Keratinocyte (primary cell): Measurements from ENCODE around the gene CDCA7. TPM values are rescaled to one million over a fixed set of nuclear protein-coding genes. Genes with fewer than 3 reads are reported as not detected.

ENCODE experiments used
- DNase-seq: peaks from one replicate; pipeline ENCODE4 v3.0.0-alpha.2; 2011; ENCODE audit warnings: low read depth, missing footprints, low spot score
- FAIRE-seq: peaks from 2 replicates; lab custom pipeline; 2011; peaks lifted over from hg19 to GRCh38; lab: Jason Lieb, UNC
- H2AFZ ChIP-seq: 2 replicates; pipeline ENCODE4 v1.6.0; 2012; ENCODE audit warnings: low read length, control low read depth, inconsistent platforms; ENCODE audit not compliant: control insufficient read depth
- H3K27ac ChIP-seq: 2 replicates; pipeline ENCODE4 v1.5.1; 2011; ENCODE audit warnings: low read length; ENCODE audit not compliant: control insufficient read depth, insufficient read depth
- H3K27me3 ChIP-seq: 3 replicates; pipeline ENCODE4 v1.6.0; 2011; ENCODE audit warnings: low read length; ENCODE audit not compliant: control insufficient read depth, insufficient read depth; ENCODE audit errors: extremely low read depth
- H3K36me3 ChIP-seq, 2 experiments: 2 replicates in 1 of 2; 3 replicates in 1 of 2; pipeline ENCODE4 v1.5.1; 2011; ENCODE audit warnings: low read length in 2 of 2, mild to moderate bottlenecking in 1 of 2; ENCODE audit not compliant: control insufficient read depth in 2 of 2, insufficient read depth in 2 of 2; ENCODE audit errors: extremely low read depth in 1 of 2
- H3K4me1 ChIP-seq: 3 replicates; pipeline ENCODE4 v1.5.1; 2011; ENCODE audit warnings: low read length; ENCODE audit not compliant: control insufficient read depth, insufficient read depth; ENCODE audit errors: extremely low read depth
- H3K4me2 ChIP-seq: 3 replicates; pipeline ENCODE4 v1.6.0; 2011; ENCODE audit warnings: low read depth, low read length; ENCODE audit not compliant: control insufficient read depth, insufficient read depth; ENCODE audit errors: extremely low read depth
- H3K4me3 ChIP-seq, 3 experiments: fragments of 200-600 bp in 1 of 3; sonication (generic) in 1 of 3; 2 replicates in 2 of 3; 3 replicates in 1 of 3; pipeline ENCODE4 v1.5.1; 2011 to 2016; ENCODE audit warnings: low read length in 3 of 3, mild to moderate bottlenecking in 3 of 3, control low read depth in 2 of 3, inconsistent platforms in 1 of 3, low read depth in 1 of 3, mixed read lengths in 1 of 3, mixed run types in 1 of 3, moderate library complexity in 1 of 3; ENCODE audit not compliant: control insufficient read depth in 2 of 3, insufficient read depth in 2 of 3; ENCODE audit errors: extremely low read depth in 1 of 3
- H3K79me2 ChIP-seq: 2 replicates; pipeline ENCODE4 v1.6.0; 2012; ENCODE audit warnings: low read length; ENCODE audit not compliant: control insufficient read depth, insufficient read depth
- H3K9ac ChIP-seq: 3 replicates; pipeline ENCODE4 v1.6.0; 2011; ENCODE audit warnings: low read length; ENCODE audit not compliant: control insufficient read depth, insufficient read depth; ENCODE audit errors: extremely low read depth
- H3K9me1 ChIP-seq: 3 replicates; pipeline ENCODE4 v1.6.0; 2011; ENCODE audit warnings: low read length; ENCODE audit not compliant: control insufficient read depth, insufficient read depth; ENCODE audit errors: extremely low read depth
- H3K9me3 ChIP-seq: 2 replicates; pipeline ENCODE4 v1.5.1; 2012; ENCODE audit warnings: low read depth, low read length; ENCODE audit not compliant: control insufficient read depth
- H4K20me1 ChIP-seq: 3 replicates; pipeline ENCODE4 v1.6.0; 2011; ENCODE audit warnings: low read length; ENCODE audit not compliant: control insufficient read depth, insufficient read depth; ENCODE audit errors: extremely low read depth
- EZH2 ChIP-seq: IDR thresholded peaks from one replicate; pipeline ENCODE4 v1.6.1; 2012; ENCODE audit warnings: inconsistent platforms, mild to moderate bottlenecking, low read length, moderate library complexity
- dilution Hi-C: fragments of 300-500 bp; cut with MboI; formaldehyde crosslinking; loops from one replicate; pipeline ENCODE4 v1.7.0; 2020; ENCODE audit warnings: low sequenced_read_pairs; ENCODE audit not compliant: extremely low pct_ligation_motif_present
- polyA plus RNA-seq, 5 experiments: library from polyadenylated mRNA; depleted of rRNA in 3 of 5; stranded (reverse) in 3 of 5; stranded (forward) in 1 of 5; unstranded in 1 of 5; fragments of >200 nt; gene quantifications; 1 replicate in 1 of 5; 2 replicates in 3 of 5; 3 replicates in 1 of 5; pipeline versions ENCODE4 v1.2.1 to v1.2.3, GENCODE V29; 2011 to 2012; ENCODE audit warnings: missing spikeins in 2 of 5, low read depth in 1 of 5, low replicate concordance in 1 of 5
- TF ChIP-seq, protein P1 (sequence below), 3 experiments: IDR thresholded peaks in 1 of 3; conservative IDR thresholded peaks in 1 of 3; optimal IDR thresholded peaks in 1 of 3; 2 replicates in 2 of 3; 3 replicates in 1 of 3; pipeline versions ENCODE3 to v1.5.1; 2011; ENCODE audit warnings: low read length in 3 of 3, mild to moderate bottlenecking in 3 of 3, moderate library complexity in 2 of 3, control low read depth in 1 of 3, inconsistent platforms in 1 of 3; ENCODE audit not compliant: insufficient read depth in 2 of 3; ENCODE audit errors: extremely low read depth in 1 of 3

CDCA7 gene
- polyA plus RNA-seq, 1 donor (not counting 4 experiments of a cell fraction or from before 2014, with no cell fraction given), result 30.9 TPM

DNA sequence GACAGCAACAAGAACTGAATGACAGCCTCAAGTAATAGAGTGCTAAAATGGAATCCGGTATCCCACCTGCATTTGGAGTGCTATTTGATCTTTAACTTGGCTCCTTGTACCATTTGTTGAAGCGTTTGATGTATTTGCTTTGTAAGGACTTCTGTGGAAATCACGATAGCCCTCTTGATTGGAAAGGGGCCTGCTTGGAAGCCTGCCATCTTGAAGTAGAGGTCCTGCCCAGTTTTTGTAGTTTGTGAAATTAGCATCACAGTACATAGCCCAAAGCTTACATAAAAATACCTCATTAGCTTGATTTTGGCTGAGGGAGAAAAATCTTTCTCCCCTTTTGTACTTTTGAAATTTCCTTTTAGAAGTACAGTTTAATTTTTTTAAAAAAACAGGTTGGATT is 2.7 kb downstream of the CDCA7 start:
- no peak for FAIRE-seq
- Histone ChIP-seq H3K36me3 (peaks cover 0 to 6% of the 10 kb centered on the region in 2 experiments), H3K9me1 (no peaks in the 10 kb centered on the region), H3K79me2 (peaks cover 62% of the 10 kb centered on the region), H3K9me3 (no peaks in the 10 kb centered on the region), H3K9ac (no peak overlapping the region), H3K4me2 (peak overlapping the region; percentile 19), H3K27me3 (no peaks in the 10 kb centered on the region), H3K4me1 (peaks cover 19% of the 10 kb centered on the region), H3K27ac (no peak overlapping the region), H2AFZ (no peak overlapping the region), H4K20me1 (peaks cover 3% of the 10 kb centered on the region), H3K4me3 (no peak overlapping the region)
- TF ChIP-seq, protein P1, sequence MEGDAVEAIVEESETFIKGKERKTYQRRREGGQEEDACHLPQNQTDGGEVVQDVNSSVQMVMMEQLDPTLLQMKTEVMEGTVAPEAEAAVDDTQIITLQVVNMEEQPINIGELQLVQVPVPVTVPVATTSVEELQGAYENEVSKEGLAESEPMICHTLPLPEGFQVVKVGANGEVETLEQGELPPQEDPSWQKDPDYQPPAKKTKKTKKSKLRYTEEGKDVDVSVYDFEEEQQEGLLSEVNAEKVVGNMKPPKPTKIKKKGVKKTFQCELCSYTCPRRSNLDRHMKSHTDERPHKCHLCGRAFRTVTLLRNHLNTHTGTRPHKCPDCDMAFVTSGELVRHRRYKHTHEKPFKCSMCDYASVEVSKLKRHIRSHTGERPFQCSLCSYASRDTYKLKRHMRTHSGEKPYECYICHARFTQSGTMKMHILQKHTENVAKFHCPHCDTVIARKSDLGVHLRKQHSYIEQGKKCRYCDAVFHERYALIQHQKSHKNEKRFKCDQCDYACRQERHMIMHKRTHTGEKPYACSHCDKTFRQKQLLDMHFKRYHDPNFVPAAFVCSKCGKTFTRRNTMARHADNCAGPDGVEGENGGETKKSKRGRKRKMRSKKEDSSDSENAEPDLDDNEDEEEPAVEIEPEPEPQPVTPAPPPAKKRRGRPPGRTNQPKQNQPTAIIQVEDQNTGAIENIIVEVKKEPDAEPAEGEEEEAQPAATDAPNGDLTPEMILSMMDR (optimal IDR thresholded peaks at IDR 0.05 in 1 of 3, IDR thresholded peaks at IDR 0.05 in 1 of 3, conservative IDR thresholded peaks at IDR 0.05 in 1 of 3; ENCODE audit: extremely low read depth in 1 of 3, insufficient read depth in 2 of 3, low read length in 3 of 3), result no peak
- TF ChIP-seq EZH2, result no peak
- DNase-seq, result no peak
- dilution Hi-C loops, result no loop called here

DNA sequence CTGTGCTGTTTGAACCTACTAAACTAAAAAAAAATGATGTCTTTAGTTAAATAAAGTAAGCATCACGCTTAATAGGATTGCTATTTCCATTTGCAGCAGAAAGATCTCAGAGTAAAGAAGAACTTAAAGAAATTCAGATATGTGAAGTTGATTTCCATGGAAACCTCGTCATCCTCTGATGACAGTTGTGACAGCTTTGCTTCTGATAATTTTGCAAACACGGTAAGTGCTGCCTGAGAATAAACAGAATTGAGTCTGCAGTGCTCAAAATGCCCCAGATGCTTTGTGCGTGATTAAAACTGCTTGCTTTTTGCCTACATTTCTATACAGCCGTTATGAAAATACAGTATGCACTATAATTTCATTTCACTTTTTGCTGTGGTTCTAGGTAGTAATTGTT is 3.9 kb downstream of the CDCA7 start:
- Histone ChIP-seq H2AFZ (no peak overlapping the region), H3K36me3 (peaks cover 0 to 10% of the 10 kb centered on the region in 2 experiments), H3K4me1 (peaks cover 19% of the 10 kb centered on the region), H3K9me3 (no peaks in the 10 kb centered on the region), H3K4me3 (no peak overlapping the region), H3K9ac (no peak overlapping the region), H3K27ac (no peak overlapping the region), H3K79me2 (peaks cover 62% of the 10 kb centered on the region), H4K20me1 (peaks cover 3% of the 10 kb centered on the region), H3K4me2 (no peak overlapping the region), H3K27me3 (no peaks in the 10 kb centered on the region), H3K9me1 (no peaks in the 10 kb centered on the region)
- FAIRE-seq (no peak), DNase-seq (no peak)
- dilution Hi-C loops, result no loop called here
- no peak for TF ChIP-seq EZH2
- TF ChIP-seq, protein P1 (optimal IDR thresholded peaks at IDR 0.05 in 1 of 3, IDR thresholded peaks at IDR 0.05 in 1 of 3, conservative IDR thresholded peaks at IDR 0.05 in 1 of 3; ENCODE audit: extremely low read depth in 1 of 3, insufficient read depth in 2 of 3, low read length in 3 of 3), result no peak
